HEK293T (cell line): Measurements from ENCODE around the gene SPI1.
"Not testable (repeated sequence)": the region's sequence is repeated elsewhere in the genome, so short reads cannot be mapped to it uniquely, and the experiment has no call there.

ENCODE experiments used
- BHLHE40 ChIP-seq: fragments of 450-650 bp; IDR thresholded peaks from 2 replicates; pipeline ENCODE4 v1.6.1; 2016; ENCODE audit warnings: mild to moderate bottlenecking, moderate library complexity, borderline replicate concordance
- ELF4 ChIP-seq: fragments of 450-650 bp; IDR thresholded peaks from 2 replicates; pipeline ENCODE4 v1.6.1; 2017; ENCODE audit warnings: antibody characterized with exemption
- FOXM1 ChIP-seq: fragments of 450-650 bp; IDR thresholded peaks from 2 replicates; pipeline ENCODE4 v1.6.1; 2017; ENCODE audit warnings: mild to moderate bottlenecking, borderline replicate concordance
- SUZ12 ChIP-seq: fragments of 450-650 bp; IDR thresholded peaks from 2 replicates; pipeline ENCODE4 v1.6.1; 2016; ENCODE audit warnings: mild to moderate bottlenecking
- TARDBP ChIP-seq: fragments of 450-650 bp; IDR thresholded peaks from 2 replicates; pipeline ENCODE4 v1.6.1; 2016

- TF ChIP-seq FOXM1, TARDBP, SUZ12, ELF4, BHLHE40: not testable (repeated sequence)
These were observed 61.8 kb downstream of the SPI1 start for GRCh38 chr11:47316501-47316900.
